A549 treated with ZK216348 at 1 μM for 4 hours (cell line): Measurements from ENCODE around the gene PPP1R14B. TPM values are rescaled to one million over a fixed set of nuclear protein-coding genes. Genes with fewer than 3 reads are reported as not detected.

Experiments
- total RNA-seq: library from RNA; stranded (reverse); fragments of 200-300 nt; extraction: Qiagen RNA extraction; gene quantifications from 5 replicates; pipeline ENCODE4 v1.2.3, GENCODE V29; 2022; ENCODE audit warnings: low read depth

The PPP1R14B gene
- 246 to 415 TPM (median 401 TPM) in 5 replicates for total RNA-seq

GRCh38 chr11:64246871-64247728 lies at the start of gene PPP1R14B:
PPP1R14B (minus strand) TSS chr11:64246943; CDS start chr11:64246673, 270 bp downstream.

GRCh38 chr11:64291262-64291751 lies 44.6 kb upstream of the PPP1R14B start, which contains the start of gene KCNK4:
KCNK4 (plus strand) TSS chr11:64291302; CDS start chr11:64293019, 1,717 bp downstream.

GRCh38 chr11:64284962-64285884 lies 38.5 kb upstream of the PPP1R14B start, which contains the start of gene GPR137:
GPR137 (plus strand) TSS chr11:64285848; CDS start chr11:64286525, 677 bp downstream.

GRCh38 chr11:64284048-64284961 lies 37.6 kb upstream of the PPP1R14B start, which contains the start of gene BAD:
BAD (minus strand) TSS chr11:64284665; CDS start chr11:64284368, 297 bp downstream.

GRCh38 chr11:64251016-64251752 lies 4.4 kb upstream of the PPP1R14B start, which contains the start of gene PLCB3:
PLCB3 (plus strand) TSS chr11:64251530; CDS start chr11:64251650, 120 bp downstream.

GRCh38 chr11:64240435-64241240 lies 6.1 kb downstream of the PPP1R14B start, which contains the start of gene FKBP2:
FKBP2 (plus strand) TSS chr11:64241095; CDS start chr11:64242388, 1,293 bp downstream.

GRCh38 chr11:64233913-64234586 lies 12.7 kb downstream of the PPP1R14B start, which contains the start of gene VEGFB:
VEGFB (plus strand) TSS chr11:64234584; CDS start chr11:64234834, 250 bp downstream.

GRCh38 chr11:64230171-64230984 lies 16.4 kb downstream of the PPP1R14B start, which contains the start of gene DNAJC4:
DNAJC4 (plus strand) TSS chr11:64230548; CDS start chr11:64230855, 307 bp downstream.

GRCh38 chr11:64225608-64226506 lies 20.9 kb downstream of the PPP1R14B start, which contains the start of the genes NUDT22 and TRPT1:
NUDT22 (plus strand) TSS chr11:64226274; CDS start chr11:64226653, 379 bp downstream.
TRPT1 (minus strand) TSS chr11:64226186; CDS start chr11:64225860, 326 bp downstream.

GRCh38 chr11:64206457-64207255 lies 40.1 kb downstream of the PPP1R14B start, which contains the start of gene FERMT3:
FERMT3 (plus strand) TSS chr11:64206721; CDS start chr11:64207365, 644 bp downstream.

Other genes starting within 250 kb of the PPP1R14B start
- 0.06 TPM in 1 of 5 replicates, not detected in the others for gene FLRT1, start 211.0 kb downstream of the PPP1R14B start, total RNA-seq
- gene MACROD1, start 80.8 kb downstream of the PPP1R14B start, total RNA-seq = 9.5 to 14.4 TPM (median 13.0 TPM) in 5 replicates
- 249 to 284 TPM (median 272 TPM) in 5 replicates for gene STIP1, start 60.8 kb downstream of the PPP1R14B start, total RNA-seq
- 0.53 to 2.7 TPM (median 1.2 TPM) in 5 replicates for gene FERMT3, start 40.2 kb downstream of the PPP1R14B start, total RNA-seq
- gene TRPT1, start 20.8 kb downstream of the PPP1R14B start, total RNA-seq = 18.0 to 27.2 TPM (median 23.8 TPM) in 5 replicates
- gene NUDT22, start 20.7 kb downstream of the PPP1R14B start, total RNA-seq = 20.7 to 41.6 TPM (median 34.8 TPM) in 5 replicates
- 12.1 to 26.8 TPM (median 22.3 TPM) in 5 replicates for gene DNAJC4, start 16.4 kb downstream of the PPP1R14B start, total RNA-seq
- 40.1 to 48.1 TPM (median 46.3 TPM) in 5 replicates for gene VEGFB, start 12.4 kb downstream of the PPP1R14B start, total RNA-seq
- gene FKBP2, start 5.8 kb downstream of the PPP1R14B start, total RNA-seq = 108 to 148 TPM (median 136 TPM) in 5 replicates
- 13.3 to 27.3 TPM (median 21.8 TPM) in 5 replicates for gene PLCB3, start 4.6 kb upstream of the PPP1R14B start, total RNA-seq
- gene BAD, start 37.7 kb upstream of the PPP1R14B start, total RNA-seq = 62.2 to 102 TPM (median 89.6 TPM) in 5 replicates
- gene GPR137, start 38.9 kb upstream of the PPP1R14B start, total RNA-seq = 22.6 to 54.3 TPM (median 48.3 TPM) in 5 replicates
- 0.12 to 0.21 TPM (median 0.20 TPM) in 3 of 5 replicates, not detected in the others for gene KCNK4, start 44.4 kb upstream of the PPP1R14B start, total RNA-seq
- 1.7 to 2.4 TPM (median 2.3 TPM) in 5 replicates for gene CATSPERZ, start 53.4 kb upstream of the PPP1R14B start, total RNA-seq
- gene ESRRA, start 58.6 kb upstream of the PPP1R14B start, total RNA-seq = 33.2 to 63.8 TPM (median 61.7 TPM) in 5 replicates
- gene TRMT112, start 70.6 kb upstream of the PPP1R14B start, total RNA-seq = 382 to 473 TPM (median 414 TPM) in 5 replicates
- gene PRDX5, start 71.2 kb upstream of the PPP1R14B start, total RNA-seq = 321 to 507 TPM (median 466 TPM) in 5 replicates
- 9.6 to 15.0 TPM (median 10.9 TPM) in 5 replicates for gene CCDC88B, start 93.3 kb upstream of the PPP1R14B start, total RNA-seq
- gene RPS6KA4, start 112.2 kb upstream of the PPP1R14B start, total RNA-seq = 41.2 to 70.0 TPM (median 65.4 TPM) in 5 replicates